ENCODE data around the gene PAX8.

- TF ChIP-seq CTCF (IDR thresholded peaks at IDR 0.05) (no peak), EZH2 (IDR thresholded peaks at IDR 0.05; ENCODE audit: borderline replicate concordance, insufficient read depth, low read depth, low read length, poor library complexity, severe bottlenecking) (no peak)
Measured at GRCh38 chr2:113202305-113203216, 76.2 kb downstream of the PAX8 start.
